ENCODE data around the gene PLEKHM2.

Gene PLEKHM2

GRCh38 chr1:15758953-15759661 lies 75.0 kb downstream of the PLEKHM2 start:
- DNase-seq (ENCODE audit: low read depth in 2 of 2) = no peak

- no peak for DNase-seq (ENCODE audit: low read depth in 2 of 2)
Observed at GRCh38 chr1:15760520-15761211, 76.5 kb downstream of the PLEKHM2 start.

- DNase-seq (ENCODE audit: low read depth in 2 of 2) = no peak
Observed at GRCh38 chr1:15761366-15762128, 77.4 kb downstream of the PLEKHM2 start.

DNA sequence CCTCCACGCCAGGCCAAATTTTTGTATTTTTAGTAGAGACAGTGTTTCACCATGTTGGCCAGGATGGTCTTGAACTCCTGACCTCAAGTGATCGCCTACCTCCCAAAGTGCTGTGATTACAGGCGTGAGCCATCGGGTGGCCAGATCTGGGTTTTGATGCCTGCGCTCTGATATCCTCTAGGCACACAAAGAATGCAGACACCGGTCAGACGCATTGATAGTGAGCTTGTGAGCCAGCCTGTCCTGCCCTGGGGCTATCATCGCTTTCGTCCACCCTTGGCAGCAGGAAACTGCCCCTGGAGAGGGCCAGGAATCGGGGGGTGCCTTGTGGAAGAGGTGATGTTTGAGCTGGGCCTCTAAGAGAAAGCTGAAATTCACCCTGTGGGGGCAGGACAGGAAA lies 78.4 kb downstream of the PLEKHM2 start:
- DNase-seq (ENCODE audit: low read depth in 2 of 2) = no peak

DNA sequence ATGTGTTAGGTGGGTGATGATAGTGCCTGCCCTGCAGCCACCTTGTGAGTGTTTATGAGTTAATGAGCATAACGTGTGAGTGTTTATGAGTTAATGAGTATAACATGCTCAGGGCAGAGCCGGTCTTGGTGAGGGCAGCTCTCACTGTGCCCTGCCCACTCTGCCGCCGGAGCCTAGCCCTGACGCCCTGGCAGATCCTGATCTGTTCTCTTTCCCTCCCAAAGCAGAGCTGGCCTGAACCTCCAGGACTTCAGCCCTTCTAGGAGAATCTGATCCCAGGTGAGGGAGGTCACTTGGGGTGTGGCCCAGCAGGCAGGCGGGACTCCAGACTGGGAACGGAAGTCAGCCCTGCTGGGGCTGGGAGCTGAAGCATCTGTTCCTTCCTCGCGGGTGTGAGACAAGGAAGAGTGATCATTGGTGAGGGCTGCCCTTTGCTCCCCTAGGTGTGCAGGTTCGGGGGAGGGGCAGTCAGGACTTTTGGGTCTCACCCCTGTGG lies 80.2 kb downstream of the PLEKHM2 start:
- DNase-seq (ENCODE audit: low read depth in 2 of 2) = no peak

DNA sequence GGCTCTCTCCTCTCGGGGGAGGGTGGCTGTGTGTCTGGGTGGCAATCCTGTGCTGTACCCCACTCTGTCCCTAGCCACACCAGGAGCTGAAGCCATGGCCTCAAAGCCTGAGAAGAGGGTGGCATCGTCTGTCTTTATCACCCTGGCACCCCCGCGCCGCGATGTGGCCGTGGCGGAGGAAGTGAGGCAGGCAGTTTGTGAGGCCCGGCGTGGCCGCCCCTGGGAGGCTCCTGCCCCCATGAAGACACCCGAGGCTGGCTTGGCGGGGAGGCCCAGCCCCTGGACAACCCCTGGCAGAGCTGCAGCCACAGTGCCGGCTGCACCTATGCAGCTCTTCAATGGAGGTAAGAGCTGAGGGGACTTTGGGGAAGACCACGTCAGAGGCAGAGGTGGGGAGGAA lies 80.8 kb downstream of the PLEKHM2 start:
- no peak for DNase-seq (ENCODE audit: low read depth in 2 of 2)

GRCh38 chr1:15765495-15766194 lies 81.5 kb downstream of the PLEKHM2 start:
- no peak for DNase-seq (ENCODE audit: low read depth in 2 of 2)

DNA sequence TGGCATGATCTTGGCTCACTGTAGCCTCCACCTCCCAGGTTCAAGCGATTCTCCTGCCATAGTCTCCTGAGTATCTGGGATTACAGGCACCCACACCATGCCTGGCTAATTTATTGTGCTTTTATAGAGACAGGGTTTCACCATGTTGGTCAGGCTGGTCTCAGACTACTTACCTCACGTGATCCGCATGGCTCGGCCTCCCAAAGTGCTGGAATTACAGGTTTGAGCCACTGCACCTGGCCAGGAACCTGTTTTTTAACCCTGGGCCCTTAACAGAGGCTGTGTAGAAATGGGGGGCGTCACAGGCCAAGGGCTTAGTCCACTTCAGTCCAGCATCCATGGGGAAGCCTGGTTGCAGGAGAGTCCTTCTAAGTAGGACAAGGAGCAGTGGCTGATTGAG lies 83.8 kb downstream of the PLEKHM2 start:
- no peak for DNase-seq (ENCODE audit: low read depth in 2 of 2)

DNA sequence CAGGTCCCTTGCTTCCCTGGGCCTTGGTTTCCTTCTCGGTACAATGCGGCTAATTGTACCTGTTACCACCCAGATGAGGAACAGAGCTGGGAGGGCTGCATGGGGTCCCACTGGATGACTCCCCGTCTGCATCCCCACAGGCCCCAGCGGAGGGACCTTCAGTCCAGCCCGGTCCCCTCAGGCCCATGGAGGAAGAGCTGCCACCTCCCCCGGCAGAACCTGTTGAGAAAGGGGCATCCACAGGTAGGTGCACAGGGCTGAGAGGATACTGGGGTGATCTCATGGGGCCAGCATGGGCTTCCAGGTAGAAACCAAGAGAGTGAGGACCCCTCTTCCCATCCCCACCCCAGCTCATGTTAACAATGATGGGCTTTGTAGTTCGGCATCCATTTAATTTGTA lies 84.3 kb downstream of the PLEKHM2 start:
- no peak for DNase-seq (ENCODE audit: low read depth in 2 of 2)

GRCh38 chr1:15770313-15770962 lies 86.3 kb downstream of the PLEKHM2 start:
- no peak for DNase-seq (ENCODE audit: low read depth in 2 of 2)

DNA sequence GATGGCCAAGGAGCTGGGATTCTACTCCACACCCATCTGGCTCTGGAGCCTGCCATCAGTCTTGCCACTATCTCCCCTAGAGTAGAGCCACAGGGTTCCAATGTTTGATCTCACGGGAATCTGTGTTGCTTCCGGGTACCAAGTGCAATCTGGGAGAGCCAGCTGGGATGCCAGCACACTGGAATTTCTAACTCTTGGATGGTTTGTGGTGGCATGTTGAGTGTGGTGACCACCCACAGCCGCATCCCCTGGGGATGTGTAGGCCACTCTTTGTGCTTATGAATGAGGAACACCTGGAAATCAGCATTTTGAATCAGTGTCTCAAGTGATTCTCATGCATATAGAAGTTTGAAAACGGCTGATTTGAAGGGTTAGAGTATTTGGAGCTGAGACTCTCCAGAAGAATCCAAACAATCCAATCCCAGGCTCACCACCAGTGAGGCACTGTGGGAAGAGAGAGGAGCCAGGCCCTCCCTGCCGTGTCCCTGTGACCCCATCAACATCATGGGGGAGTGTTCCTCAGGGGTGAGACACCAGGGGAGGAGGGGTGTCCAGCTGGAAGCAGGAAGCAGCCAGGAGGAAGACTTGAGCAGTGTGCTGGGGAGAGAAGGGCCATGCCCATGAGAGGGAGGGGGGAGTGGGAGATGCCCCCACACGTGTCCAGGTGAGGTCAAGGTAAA lies 87.9 kb downstream of the PLEKHM2 start:
- no peak for DNase-seq (ENCODE audit: low read depth in 2 of 2)

DNA sequence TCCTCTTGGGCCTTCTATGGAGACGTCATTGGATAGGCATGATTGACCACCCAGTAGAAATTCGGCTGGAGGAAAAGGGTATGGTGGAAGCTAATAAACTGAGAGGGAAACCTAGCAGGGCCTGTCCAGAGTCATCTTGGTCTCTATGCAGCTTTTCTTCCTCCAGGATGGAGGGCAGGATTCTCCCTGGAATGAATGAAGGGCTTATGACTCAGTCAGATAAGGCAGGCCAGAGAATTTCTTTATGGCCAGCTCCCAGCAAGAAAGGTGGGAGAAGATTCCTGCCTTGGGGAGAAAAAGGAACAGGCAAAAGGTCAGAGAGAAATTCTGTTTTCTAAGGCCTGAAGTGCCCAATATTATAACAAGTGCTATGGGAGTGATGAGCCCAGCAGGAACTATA lies 91.6 kb downstream of the PLEKHM2 start:
- no peak for DNase-seq (ENCODE audit: low read depth in 2 of 2)

GRCh38 chr1:15777909-15778707 lies 94.0 kb downstream of the PLEKHM2 start:
- DNase-seq (ENCODE audit: low read depth in 2 of 2) = no peak

Data from activated CD8-positive, alpha-beta memory T cell treated with anti-CD3 and anti-CD28 coated beads for 4 hours (primary cell).